GM18511 (cell line): ENCODE data around the gene ZNF727.
"Not testable (repeated sequence)": the region's sequence is repeated elsewhere in the genome, so short reads cannot be mapped to it uniquely, and the experiment has no call there.

Source experiments
- ATAC-seq: cut with Tn5 transposase; IDR thresholded peaks from one replicate; pipeline ENCODE4 v1.9.1; 2021; ENCODE audit warnings: mild to moderate bottlenecking, moderate library complexity; ENCODE audit not compliant: unreplicated experiment

The ZNF727 gene

GRCh38 chr7:64045301-64046040 is at the start of gene ZNF727:
Gene ZNF727, plus strand, starts transcription at chr7:64045434. Its CDS starts 188 bp downstream, at chr7:64045622.
- ATAC-seq: no peak

DNA sequence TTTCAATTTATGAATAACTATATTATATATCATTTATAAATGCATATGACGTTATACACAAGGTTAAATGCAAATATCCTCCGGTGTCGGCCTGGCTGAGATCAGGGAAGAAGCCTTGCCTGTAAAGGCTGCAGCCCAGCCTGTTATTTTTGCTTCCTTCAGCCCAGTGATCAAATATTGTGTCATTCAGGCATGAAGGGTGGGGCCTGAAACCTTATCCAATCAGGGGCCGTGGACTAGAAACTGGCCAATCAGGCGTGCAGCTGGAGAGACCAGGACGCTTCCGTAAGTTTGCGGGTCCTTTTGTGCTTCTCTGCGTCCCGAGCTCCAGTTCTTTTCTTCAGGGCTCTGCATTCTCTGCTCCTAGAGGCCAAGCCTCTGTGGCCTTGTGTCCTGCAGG is 46.7 kb upstream of the ZNF727 start, which contains the start of gene ZNF722:
TSS of gene ZNF722 (plus strand) at position 301 of the 400 bp plus-strand sequence. CDS start 113 bp downstream, outside the sequence.
- ATAC-seq: no peak

- not testable (repeated sequence) for ATAC-seq
These were observed 29.7 kb upstream of the ZNF727 start for GRCh38 chr7:64015496-64015895.

DNA sequence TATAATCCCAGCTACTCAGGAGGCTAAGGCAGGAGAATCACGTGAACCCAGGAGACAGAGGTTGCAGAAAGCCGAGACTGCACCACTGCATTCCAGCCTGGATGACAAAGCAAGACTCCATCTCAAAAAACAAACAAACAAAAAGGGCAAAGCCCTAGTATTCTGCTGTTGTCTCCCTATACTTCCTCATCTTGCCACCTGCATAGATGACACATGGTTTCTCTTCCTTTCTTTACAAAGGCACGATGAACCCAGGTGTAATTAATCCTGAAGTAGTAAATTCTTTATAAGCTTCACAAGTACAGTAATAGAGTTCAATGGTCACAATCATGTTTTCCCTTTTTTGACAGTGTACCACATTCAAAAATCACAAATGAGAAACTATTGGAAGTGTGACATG is 9.8 kb upstream of the ZNF727 start:
- no peak for ATAC-seq

- ATAC-seq: no peak
These were observed 8.1 kb upstream of the ZNF727 start for GRCh38 chr7:64037095-64037494.

DNA sequence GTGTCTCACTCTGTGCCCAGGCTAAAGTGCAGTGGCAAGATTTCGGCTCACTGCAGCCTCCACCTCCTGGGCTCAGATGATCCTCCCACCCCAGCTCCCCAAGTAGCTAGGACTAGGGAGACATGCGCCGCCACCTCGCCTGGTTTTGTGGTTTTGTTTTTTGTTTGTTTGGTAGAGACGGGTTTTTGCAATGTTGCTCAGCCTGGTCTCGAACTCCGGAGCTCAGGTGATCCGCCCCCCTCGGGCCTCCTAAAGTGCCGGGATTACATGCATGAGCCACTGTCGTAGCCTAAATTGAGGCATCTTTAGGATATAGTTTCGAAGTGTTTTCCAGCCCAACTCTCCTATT is 781 bp downstream of the ZNF727 start:
- no peak for ATAC-seq

DNA sequence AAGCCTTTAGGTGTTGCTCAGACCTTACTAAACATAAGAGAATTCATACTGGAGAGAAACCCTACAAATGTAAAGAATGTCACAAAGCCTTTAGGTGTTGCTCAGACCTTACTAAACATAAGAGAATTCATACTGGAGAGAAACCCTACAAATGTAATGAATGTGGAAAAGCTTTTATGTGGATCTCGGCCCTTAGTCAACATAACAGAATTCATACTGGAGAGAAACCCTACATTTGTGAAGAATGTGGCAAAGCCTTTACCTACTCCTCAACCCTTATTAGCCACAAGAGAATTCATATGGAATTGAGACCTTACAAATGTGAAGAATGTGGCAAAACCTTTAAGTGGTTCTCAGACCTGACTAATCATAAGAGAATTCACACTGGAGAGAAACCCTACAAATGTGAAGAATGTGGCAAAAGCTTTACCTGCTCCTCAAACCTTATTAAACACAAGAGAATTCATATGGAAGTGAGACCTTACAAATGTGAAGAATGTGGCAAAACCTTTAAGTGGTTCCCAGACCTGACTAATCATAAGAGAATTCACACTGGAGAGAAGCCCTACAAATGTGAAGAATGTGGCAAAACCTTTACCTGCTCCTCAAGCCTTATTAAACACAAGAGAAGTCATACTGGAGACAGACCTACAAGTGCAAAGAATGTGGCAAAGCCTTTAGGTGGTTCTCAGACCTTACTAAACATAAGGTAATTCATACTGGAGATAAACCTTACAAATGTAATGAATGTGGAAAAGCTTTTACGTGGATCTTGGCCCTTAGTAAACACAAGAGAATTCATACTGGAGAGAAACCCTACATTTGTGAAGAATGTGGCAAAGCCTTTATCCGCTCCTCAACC is 32.8 kb downstream of the ZNF727 start:
- ATAC-seq: not testable (repeated sequence)

- no peak for ATAC-seq
These were observed 33.4 kb downstream of the ZNF727 start for GRCh38 chr7:64078699-64078994.

DNA sequence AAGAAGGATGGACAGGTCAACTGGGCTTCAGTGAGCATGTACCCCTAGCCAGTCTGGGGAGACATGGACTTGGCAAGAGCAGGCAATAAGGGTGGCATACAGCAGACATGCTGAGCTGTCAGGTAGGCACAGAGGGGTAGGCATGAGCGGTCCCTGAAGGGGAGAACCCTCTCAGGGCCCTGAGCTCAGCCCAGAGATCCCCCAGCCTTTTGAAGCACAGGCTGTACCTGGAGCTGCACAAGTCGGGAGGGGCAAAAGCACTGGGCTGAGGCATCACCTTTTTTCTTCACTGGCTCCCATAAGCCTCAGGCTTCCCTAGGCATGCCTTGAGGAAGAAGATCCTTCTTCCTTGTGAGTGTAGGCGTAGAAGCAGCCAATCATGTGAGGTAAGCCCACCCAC is 42.3 kb downstream of the ZNF727 start:
- no peak for ATAC-seq

GRCh38 chr7:64088863-64089262 is 43.6 kb downstream of the ZNF727 start:
- ATAC-seq: not testable (repeated sequence)
